ENCODE measurements around the gene USP34. TPM values are rescaled to one million over a fixed set of nuclear protein-coding genes. Genes with fewer than 3 reads are reported as not detected.

Gene USP34
- total and polyA plus RNA-seq, 2 of the 8 experiments (the other 6 are each of a cell fraction or from before 2014, with no cell fraction given) = 56.7 to 91.7 TPM

DNA sequence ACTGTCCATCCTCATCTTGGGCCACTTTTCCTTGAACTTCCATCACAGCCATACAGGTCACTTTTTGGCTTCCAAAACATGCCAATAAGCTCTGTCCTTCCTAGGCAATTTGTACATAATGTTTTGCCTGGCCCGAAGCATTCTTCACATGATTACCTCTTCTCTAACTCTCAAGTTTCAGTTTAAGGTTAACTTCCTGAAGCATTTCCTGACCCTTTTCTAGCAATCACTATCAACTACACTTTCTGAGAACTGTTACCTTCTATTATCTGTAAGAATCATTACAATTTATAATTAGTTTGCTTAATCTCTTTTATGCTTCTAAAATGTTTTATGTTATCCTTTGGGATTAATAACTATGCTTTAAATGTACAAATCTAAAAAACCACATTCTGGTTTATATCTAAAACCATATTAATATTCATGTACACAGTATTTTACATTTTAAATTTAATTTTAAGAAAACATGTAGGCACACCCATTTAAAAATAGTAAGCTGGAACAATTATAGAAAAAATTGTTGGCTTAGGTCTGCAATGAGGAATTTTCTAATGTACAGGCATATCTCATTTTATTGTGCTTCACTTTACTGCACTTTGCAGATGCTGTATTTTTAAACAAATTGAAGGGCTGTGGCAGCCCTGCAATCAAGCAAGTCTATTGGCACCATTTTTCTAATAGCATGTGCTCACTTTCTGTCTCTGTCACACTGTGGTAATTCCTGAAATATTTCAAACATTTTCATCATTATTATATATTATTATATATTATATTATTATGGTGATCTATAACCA, 232.5 kb downstream of the USP34 start:
- Histone ChIP-seq H3K18ac (ENCODE audit: extremely low read depth, low read length) (no peak overlapping the region), H3K9ac (replicated peaks in 1 of 4; ENCODE audit: extremely low read depth in 1 of 4, low read depth in 3 of 4, low read length in 3 of 4) (no peak overlapping the region), H3K27ac (ENCODE audit: low read depth, low read length) (no peak overlapping the region), H3K4ac (replicated peaks; ENCODE audit: insufficient read length, low read depth, low read length) (no peak overlapping the region), H3K4me3 (ENCODE audit: extremely low read depth in 1 of 4, insufficient read depth in 2 of 4, low read depth in 3 of 4, low read length in 4 of 4) (no peak overlapping the region), H3K23me2 (ENCODE audit: low read depth, low read length) (no peaks in the 10 kb centered on the region; the same call in 1 of the 2 replicates), H2BK5ac (ENCODE audit: low read depth, low read length) (no peak overlapping the region), H2BK120ac (replicated peaks; ENCODE audit: low read depth, low read length) (no peak overlapping the region), H3K9me3 (ENCODE audit: insufficient read depth in 2 of 2, low read depth in 1 of 2, low read length in 1 of 2) (no peaks in the 10 kb centered on the region), H3K14ac (ENCODE audit: insufficient read length) (no peak overlapping the region), H2BK12ac (ENCODE audit: low read depth, low read length) (no peak overlapping the region), H3K23ac (ENCODE audit: insufficient read length) (no peak overlapping the region), H2AK5ac (ENCODE audit: low read depth, low read length) (no peak overlapping the region), H3K4me2 (ENCODE audit: insufficient read depth in 1 of 2, low read depth in 2 of 2, low read length in 2 of 2) (no peak overlapping the region), H3K56ac (replicated peaks; ENCODE audit: insufficient read length, low read depth, low read length) (no peak overlapping the region), H2BK15ac (ENCODE audit: low read length) (no peak overlapping the region), H3K4me1 (replicated peaks in 1 of 4; ENCODE audit: control insufficient read depth in 3 of 4, insufficient read depth in 4 of 4, low read length in 3 of 4) (peaks cover 0 to 4% (median 0%) of the 10 kb centered on the region in 4 experiments; a peak in 2 of 7 replicates), H2BK20ac (ENCODE audit: low read length) (no peak overlapping the region), H3K27me3 (replicated peaks in 1 of 4; ENCODE audit: control insufficient read depth in 3 of 4, extremely low read depth in 1 of 4, insufficient read depth in 3 of 4, low read length in 3 of 4) (no peaks in the 10 kb centered on the region), H4K5ac (ENCODE audit: insufficient read length, low read depth, low read length) (no peak overlapping the region), H3K36me3 (ENCODE audit: control insufficient read depth in 2 of 4, insufficient read depth in 4 of 4, low read length in 3 of 4) (peaks cover 0 to 34% (median 10%) of the 10 kb centered on the region in 4 experiments; a peak in 3 of 8 replicates), H2AFZ (ENCODE audit: low read length) (no peak overlapping the region), H4K91ac (replicated peaks; ENCODE audit: insufficient read length, low read length) (no peak overlapping the region), H3K79me1 (ENCODE audit: low read depth, low read length) (no peaks in the 10 kb centered on the region), H3K79me2 (ENCODE audit: control insufficient read depth in 1 of 2, insufficient read depth in 2 of 2, low read length in 2 of 2) (no peaks in the 10 kb centered on the region), H4K20me1 (replicated peaks in 1 of 2; ENCODE audit: control insufficient read depth in 1 of 2, insufficient read depth in 2 of 2, low read length in 2 of 2) (no peaks in the 10 kb centered on the region), H4K8ac (ENCODE audit: extremely low read depth, insufficient read depth, low read length) (no peak overlapping the region)
- FAIRE-seq = no peak
- 96% methylated on average over 1 of the region's 1 CpG; no CpG with 5 or more reads in 1 of the 2 experiments for WGBS, 2 experiments (ENCODE audit: extremely low coverage in 1 of 2, insufficient coverage in 1 of 2, insufficient read length in 1 of 2, insufficient replicate concordance in 2 of 2, low coverage in 1 of 2, low lambda C conversion rate in 2 of 2, missing lambda C conversion rate in 1 of 2)
- ChIA-PET POLR2A (ENCODE audit: partially characterized antibody) (no interaction called here), CTCF (ENCODE audit: partially characterized antibody) (no interaction called here)
- DNase-seq (ENCODE audit: low read depth in 1 of 2, low spot score in 2 of 2) = no peak
- TF ChIP-seq, protein P1, sequence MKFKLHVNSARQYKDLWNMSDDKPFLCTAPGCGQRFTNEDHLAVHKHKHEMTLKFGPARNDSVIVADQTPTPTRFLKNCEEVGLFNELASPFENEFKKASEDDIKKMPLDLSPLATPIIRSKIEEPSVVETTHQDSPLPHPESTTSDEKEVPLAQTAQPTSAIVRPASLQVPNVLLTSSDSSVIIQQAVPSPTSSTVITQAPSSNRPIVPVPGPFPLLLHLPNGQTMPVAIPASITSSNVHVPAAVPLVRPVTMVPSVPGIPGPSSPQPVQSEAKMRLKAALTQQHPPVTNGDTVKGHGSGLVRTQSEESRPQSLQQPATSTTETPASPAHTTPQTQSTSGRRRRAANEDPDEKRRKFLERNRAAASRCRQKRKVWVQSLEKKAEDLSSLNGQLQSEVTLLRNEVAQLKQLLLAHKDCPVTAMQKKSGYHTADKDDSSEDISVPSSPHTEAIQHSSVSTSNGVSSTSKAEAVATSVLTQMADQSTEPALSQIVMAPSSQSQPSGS (IDR thresholded peaks at IDR 0.05; ENCODE audit: low read length) = no peak
- no peak for TF ChIP-seq RNF2 (IDR thresholded peaks at IDR 0.05; ENCODE audit: borderline replicate concordance, low read depth, low read length, missing control alignments, poor library complexity, severe bottlenecking)
- TF ChIP-seq, protein P2, sequence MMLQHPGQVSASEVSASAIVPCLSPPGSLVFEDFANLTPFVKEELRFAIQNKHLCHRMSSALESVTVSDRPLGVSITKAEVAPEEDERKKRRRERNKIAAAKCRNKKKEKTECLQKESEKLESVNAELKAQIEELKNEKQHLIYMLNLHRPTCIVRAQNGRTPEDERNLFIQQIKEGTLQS (IDR thresholded peaks at IDR 0.05; ENCODE audit: insufficient read depth, low read depth, low read length) = no peak
- no peak for TF ChIP-seq RXRA (IDR thresholded peaks at IDR 0.05; ENCODE audit: insufficient read depth, low read depth, low read length)
- TF ChIP-seq SIN3A (conservative IDR thresholded peaks at IDR 0.05 in 1 of 2, IDR thresholded peaks at IDR 0.05 in 1 of 2; ENCODE audit: low read depth in 1 of 2, low read length in 2 of 2) = no peak
- TF ChIP-seq EP300 (IDR thresholded peaks at IDR 0.05; ENCODE audit: borderline replicate concordance in 1 of 2, low read depth in 2 of 2, low read length in 2 of 2) = no peak
- TF ChIP-seq, protein P3, sequence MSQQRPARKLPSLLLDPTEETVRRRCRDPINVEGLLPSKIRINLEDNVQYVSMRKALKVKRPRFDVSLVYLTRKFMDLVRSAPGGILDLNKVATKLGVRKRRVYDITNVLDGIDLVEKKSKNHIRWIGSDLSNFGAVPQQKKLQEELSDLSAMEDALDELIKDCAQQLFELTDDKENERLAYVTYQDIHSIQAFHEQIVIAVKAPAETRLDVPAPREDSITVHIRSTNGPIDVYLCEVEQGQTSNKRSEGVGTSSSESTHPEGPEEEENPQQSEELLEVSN (IDR thresholded peaks at IDR 0.05) = no peak
- no peak for TF ChIP-seq TAF1 (IDR thresholded peaks at IDR 0.05; ENCODE audit: low read depth, low read length)

Data from H1 (cell line).